22Rv1 (cell line): ENCODE data around the gene HEPACAM.

ENCODE experiments used
- CTCF ChIP-seq: fragments of 450-650 bp; IDR thresholded peaks from 2 replicates; pipeline ENCODE4 v1.5.1; 2017; ENCODE audit warnings: mild to moderate bottlenecking
- ZFX ChIP-seq: fragments of 450-650 bp; IDR thresholded peaks from 2 replicates; pipeline ENCODE4 v1.6.1; 2017; ENCODE audit warnings: antibody characterized with exemption, borderline replicate concordance

DNA sequence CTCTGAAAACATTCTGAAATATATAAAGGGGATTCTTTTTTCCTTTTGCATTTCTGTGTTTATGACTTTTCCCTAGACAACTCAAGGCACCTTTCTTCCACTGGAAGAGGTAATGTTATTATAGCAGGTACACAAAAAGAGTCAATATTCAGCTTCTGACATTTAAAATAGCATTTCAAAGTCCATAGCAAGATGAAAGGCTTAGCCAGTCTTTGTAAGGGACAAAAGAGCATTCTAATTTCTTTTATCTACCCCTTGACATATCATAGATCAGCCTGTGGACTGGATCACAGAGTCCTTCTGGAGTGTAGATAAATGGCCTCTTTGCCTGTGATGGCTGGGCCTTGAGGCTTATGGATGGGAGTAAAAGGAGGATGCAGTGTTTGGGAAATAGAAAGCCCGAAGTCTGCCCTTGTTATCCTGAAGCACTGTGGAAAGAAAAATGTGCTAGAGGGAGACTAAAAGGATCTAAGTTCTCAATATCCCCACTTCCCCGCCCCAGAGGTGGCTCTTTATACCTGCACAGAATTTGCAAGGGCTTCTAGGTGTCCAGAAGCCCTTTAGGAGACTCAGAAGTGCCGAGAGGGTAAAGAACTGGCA lies 1.6 kb upstream of the HEPACAM start:
- TF ChIP-seq CTCF (no peak), ZFX (no peak)
